Colonic mucosa (tissue), 4 donors: ENCODE data around the gene RAB11FIP4. TPM values are rescaled to one million over a fixed set of nuclear protein-coding genes. Genes with fewer than 3 reads are reported as not detected.
A peak's percentile ranks its signal among the peaks of the same experiment; 100 is the strongest.

Experiments used
- DNase-seq: peaks from one replicate; pipeline ENCODE4 v3.0.0-alpha.2; 2020
- H3K27ac ChIP-seq: fragments of 200-600 bp; one replicate; pipeline ENCODE4 v1.8.0; 2021
- H3K27me3 ChIP-seq: fragments of 200-600 bp; one replicate; pipeline ENCODE4 v1.8.0; 2021
- H3K36me3 ChIP-seq: fragments of 200-600 bp; one replicate; pipeline ENCODE4 v1.8.0; 2021
- H3K4me1 ChIP-seq: fragments of 200-600 bp; one replicate; pipeline ENCODE4 v1.8.0; 2021; ENCODE audit warnings: mild to moderate bottlenecking
- H3K4me3 ChIP-seq: fragments of 200-600 bp; one replicate; pipeline ENCODE4 v1.8.0; 2021
- H3K9ac ChIP-seq, 2 donors: one replicate each; pipeline ENCODE4 v1.7.0; 2013; ENCODE audit warnings: control low read depth in 2 of 2, low read depth in 2 of 2, low read length in 2 of 2
- H3K9me3 ChIP-seq: fragments of 200-600 bp; one replicate; pipeline ENCODE4 v1.8.0; 2021
- CTCF ChIP-seq: fragments of 200-600 bp; IDR thresholded peaks from one replicate; pipeline ENCODE4 v1.8.0; 2022; ENCODE audit warnings: antibody characterized with exemption, mild to moderate bottlenecking
- intact Hi-C: fragments of 100-400 bp; cut with DNase I; formaldehyde crosslinking; loops from one replicate; pipeline ENCODE4 v1.14.1; 2022
- total RNA-seq, 2 donors: library from RNA; stranded (reverse); fragmentation: NEBNext Ultra II Directional in 1 of 2; extraction: Animal tissue kit (Norgen Biotek cat#: 25700) in 1 of 2; gene quantifications; one replicate each; pipeline ENCODE4 v1.2.1, GENCODE V29; 2021
- donor health status: healthy.
- donor health status: DM: no; HTN: no; CAD: no.
- donor health status: DM: no; HTN: no; CAD: no.

The RAB11FIP4 gene
- total RNA-seq, 2 donors from 2014 or later: 41.5 to 46.0 TPM

- H3K4me3 ChIP-seq: no peak overlapping the region
- no peak overlapping the region for H3K9ac ChIP-seq
- H3K27ac ChIP-seq: no peak overlapping the region
- no peaks in the 10 kb centered on the region for H3K27me3 ChIP-seq
- no peaks in the 10 kb centered on the region for H3K9me3 ChIP-seq
- DNase-seq: no peak
- no peak for TF ChIP-seq CTCF
- intact Hi-C loops: no loop called here
- H3K36me3 ChIP-seq: no peaks in the 10 kb centered on the region
- no peaks in the 10 kb centered on the region for H3K4me1 ChIP-seq
Measured at GRCh38 chr17:31575043-31575442, 183.6 kb downstream of the RAB11FIP4 start.

DNA sequence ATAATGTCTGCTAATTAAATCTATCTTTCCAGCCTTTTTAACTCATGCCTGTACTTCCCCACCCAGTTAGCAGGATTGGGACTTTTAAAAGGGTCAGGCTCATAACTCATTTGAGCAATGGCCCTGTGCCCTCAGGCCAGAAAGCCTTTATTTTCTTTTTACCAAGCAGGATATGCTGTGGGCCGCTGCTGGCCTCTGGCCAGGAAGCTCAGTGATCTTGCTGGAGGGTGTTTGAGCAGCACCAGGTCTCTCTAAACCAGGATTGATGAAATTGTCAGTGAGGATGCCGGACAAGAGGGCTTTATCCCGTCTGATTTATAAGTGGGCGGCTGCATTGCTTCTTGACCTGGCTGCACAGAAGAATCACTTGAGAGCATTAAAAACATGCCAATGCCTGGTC is 187.8 kb downstream of the RAB11FIP4 start:
- intact Hi-C loops: no loop called here
- Histone ChIP-seq H3K4me1 (no peaks in the 10 kb centered on the region), H3K27ac (no peak overlapping the region), H3K9ac (no peak overlapping the region), H3K27me3 (no peaks in the 10 kb centered on the region), H3K4me3 (no peak overlapping the region), H3K36me3 (no peaks in the 10 kb centered on the region), H3K9me3 (no peaks in the 10 kb centered on the region)
- DNase-seq: no peak
- no peak for TF ChIP-seq CTCF

DNA sequence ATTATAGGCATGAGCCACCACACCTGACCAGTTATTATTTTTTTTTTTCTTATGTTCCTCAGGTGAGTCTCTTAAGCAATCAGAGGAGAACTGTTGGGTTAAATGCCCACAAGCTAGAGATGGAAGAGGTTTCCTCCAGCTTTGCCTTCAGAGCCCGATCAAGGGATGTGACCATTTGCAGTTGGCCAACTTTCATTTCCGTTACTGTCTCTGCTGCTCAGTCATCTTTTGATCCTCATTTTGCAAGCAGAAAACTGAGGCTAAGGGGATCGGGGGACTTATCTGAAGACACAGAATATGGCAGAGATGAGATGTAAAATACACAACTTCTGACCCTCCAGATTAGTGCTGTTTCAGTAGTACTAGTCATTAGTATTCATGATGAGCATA is 188.8 kb downstream of the RAB11FIP4 start:
- Histone ChIP-seq H3K9me3 (no peaks in the 10 kb centered on the region), H3K27ac (peak overlapping the region; percentile 57), H3K9ac (no peak overlapping the region), H3K36me3 (no peaks in the 10 kb centered on the region), H3K4me3 (no peak overlapping the region), H3K4me1 (no peaks in the 10 kb centered on the region), H3K27me3 (no peaks in the 10 kb centered on the region)
- DNase-seq: no peak
- TF ChIP-seq CTCF: no peak
- intact Hi-C loops: no loop called here

- H3K9ac ChIP-seq: no peak overlapping the region
- TF ChIP-seq CTCF: no peak
- H3K36me3 ChIP-seq: no peaks in the 10 kb centered on the region
- peak overlapping the region; percentile 57 for H3K27ac ChIP-seq
- no peak overlapping the region for H3K4me3 ChIP-seq
- H3K27me3 ChIP-seq: no peaks in the 10 kb centered on the region
- intact Hi-C loops: no loop called here
- DNase-seq: no peak
- no peaks in the 10 kb centered on the region for H3K9me3 ChIP-seq
- H3K4me1 ChIP-seq: no peaks in the 10 kb centered on the region
Measured at GRCh38 chr17:31580706-31581490, 189.4 kb downstream of the RAB11FIP4 start.

DNA sequence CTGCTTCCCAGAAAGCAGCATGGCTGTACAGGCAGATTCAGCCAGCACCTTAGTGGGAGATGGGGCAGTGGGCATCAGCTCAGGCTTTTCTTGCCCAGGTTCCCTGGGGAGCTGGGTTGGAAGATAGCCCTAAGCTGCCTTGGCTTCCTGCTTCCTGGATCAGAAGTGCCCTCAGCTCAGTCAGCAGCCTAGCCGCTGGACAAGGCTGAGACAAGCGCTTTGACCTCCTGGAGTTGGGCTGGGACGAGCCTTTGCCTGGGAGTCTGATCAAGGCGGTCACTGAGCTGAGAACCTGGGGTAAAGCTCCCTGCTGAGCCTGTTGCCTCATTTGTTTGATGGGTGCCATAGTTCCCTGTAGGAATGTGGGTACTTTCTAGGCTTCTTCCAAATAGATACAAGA is 190.0 kb downstream of the RAB11FIP4 start:
- Histone ChIP-seq H3K4me3 (no peak overlapping the region), H3K27me3 (no peaks in the 10 kb centered on the region), H3K4me1 (no peaks in the 10 kb centered on the region), H3K9me3 (no peaks in the 10 kb centered on the region), H3K36me3 (no peaks in the 10 kb centered on the region), H3K9ac (no peak overlapping the region), H3K27ac (peak overlapping the region; percentile 57)
- intact Hi-C loops: no loop called here
- TF ChIP-seq CTCF: no peak
- no peak for DNase-seq
